Measurements from ENCODE around the gene LPCAT3. TPM values are rescaled to one million over a fixed set of nuclear protein-coding genes. Genes with fewer than 3 reads are reported as not detected.
A peak's percentile ranks its signal among the peaks of the same experiment; 100 is the strongest.

Gene LPCAT3
- polyA plus RNA-seq, 2 of the 4 experiments (the other 2 are of a cell fraction) = 42.8 to 53.4 TPM

DNA sequence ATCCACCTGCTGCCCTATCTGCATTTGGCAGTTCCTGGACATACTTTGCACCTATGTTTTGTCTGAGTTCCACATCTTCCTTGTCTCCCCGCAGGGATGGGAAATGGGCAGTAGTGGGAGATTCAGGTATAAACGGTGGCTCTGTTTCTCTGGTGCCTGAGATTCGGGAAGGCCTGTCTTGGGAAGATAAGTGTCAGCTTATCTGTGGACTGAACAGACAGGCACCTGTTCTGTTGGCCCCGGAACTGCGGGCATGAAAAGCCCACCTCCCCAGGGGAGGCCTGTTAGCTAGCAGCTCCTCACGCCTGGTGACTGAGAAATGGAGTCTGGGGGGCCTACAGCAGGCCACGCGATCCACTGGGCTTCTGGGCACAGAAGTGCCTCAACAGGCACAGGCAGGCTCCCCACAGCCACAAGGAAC, 53.7 kb downstream of the LPCAT3 start:
- ChIA-PET CTCF (interaction anchor here (0.5 to 11.2 kb wide), 33 partner anchors 8 to 182 kb away, joined by 3 to 354 read pairs (median 5); partner anchors contain the start of genes C12orf57, C1RL, C1S and PTPN6), POLR2A (interaction anchor here (0.9 to 9.0 kb wide), 4 partner anchors 20 to 96 kb away, joined by 4 to 174 read pairs (median 6); partner anchors contain the start of genes C12orf57, LPCAT3 and RNU7-1)
- 79% methylated on average over 8 of the region's 8 CpGs for WGBS (ENCODE audit: missing lambda C conversion rate)
- ATAC-seq (peak in 1 of 2 experiments; percentile 1; a peak in 3 of 6 replicates), DNase-seq (ENCODE audit: low read depth in 1 of 2, low spot score in 1 of 2) (no peak), FAIRE-seq (no peak)
- Histone ChIP-seq H3K27ac (peak overlapping the region; percentile 50 to 99; a peak in 5 of 6 replicates), H3K4me1 (peaks cover 51% of the 10 kb centered on the region), H3K9me3 (no peaks in the 10 kb centered on the region), H3K4me2 (peak overlapping the region; percentile 14; the same call in 1 of the 3 replicates), H3K4me3 (no peak overlapping the region)
- 0 out of 5 replicates have a peak, but pooled peaks of 1 of the 2 experiments have one; percentile 28 for TF ChIP-seq JUN (IDR thresholded peaks at IDR 0.05)
- no peak for TF ChIP-seq CBX8 (IDR thresholded peaks at IDR 0.05)
- no peak for TF ChIP-seq KDM1A (IDR thresholded peaks at IDR 0.05; ENCODE audit: low read depth)
- TF ChIP-seq FOSL2 (IDR thresholded peaks at IDR 0.05) = no peak
- TF ChIP-seq FOSL2 (CRISPR knock-in tag; IDR thresholded peaks at IDR 0.05) = no peak
- TF ChIP-seq SMC3 (IDR thresholded peaks at IDR 0.05) = no peak
- TF ChIP-seq ZSCAN20 (CRISPR knock-in tag; IDR thresholded peaks at IDR 0.05) = no peak

DNA sequence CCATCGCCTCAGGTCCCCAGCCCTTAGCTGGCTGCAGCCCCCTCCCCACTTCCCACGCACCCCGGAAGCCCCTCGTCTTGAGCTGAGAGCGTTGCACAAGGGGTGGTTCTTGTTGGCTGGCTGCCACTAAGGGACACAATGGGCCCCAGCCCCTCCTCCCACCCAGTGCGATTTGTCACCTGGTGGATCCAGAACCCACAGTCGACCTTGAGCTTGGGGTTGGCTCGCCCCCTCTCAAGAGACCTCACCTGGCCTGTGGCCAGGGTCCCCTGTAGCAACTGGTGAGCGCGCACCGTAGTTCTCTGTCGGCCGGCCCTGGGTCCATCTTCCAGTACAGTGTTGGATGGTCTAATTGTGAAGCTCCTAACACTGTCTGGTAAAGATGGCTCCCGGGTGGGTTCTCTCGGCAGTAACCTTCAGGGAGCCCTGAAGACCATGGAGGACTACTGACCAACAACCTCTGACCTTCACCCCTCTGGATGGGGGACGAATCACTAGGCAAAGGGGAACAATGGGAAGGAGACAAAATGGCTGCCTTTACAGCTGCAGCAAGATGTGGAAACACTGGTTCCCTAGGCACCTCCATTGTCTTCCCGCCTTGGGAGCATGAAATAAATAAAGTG, 54.4 kb downstream of the LPCAT3 start:
- Histone ChIP-seq H3K4me1 (peaks cover 46% of the 10 kb centered on the region), H3K9me3 (no peaks in the 10 kb centered on the region), H3K27ac (peak overlapping the region; percentile 89 to 99; a peak in 4 of 6 replicates), H3K4me2 (no peak overlapping the region), H3K4me3 (no peak overlapping the region)
- POLR2A ChIA-PET = interaction anchor here (9.0 kb wide), 1 partner anchor 19 kb away, joined by 174 read pairs; the partner anchor contains the start of genes C12orf57 and RNU7-1
- CTCF ChIA-PET = interaction anchor here (0.7 to 11.2 kb wide), 26 partner anchors 8 to 225 kb away, joined by 3 to 354 read pairs (median 6); partner anchors contain the start of genes C12orf57, C1S, PTPN6 and RNU7-1
- FAIRE-seq (no peak), ATAC-seq (no peak), DNase-seq (ENCODE audit: low read depth in 1 of 2, low spot score in 1 of 2) (no peak)
- TF ChIP-seq CHD2 (IDR thresholded peaks at IDR 0.05; ENCODE audit: low read length, partially characterized antibody) = no peak
- TF ChIP-seq CHD4 (IDR thresholded peaks at IDR 0.05; ENCODE audit: borderline replicate concordance) = no peak
- TF ChIP-seq, protein P1, sequence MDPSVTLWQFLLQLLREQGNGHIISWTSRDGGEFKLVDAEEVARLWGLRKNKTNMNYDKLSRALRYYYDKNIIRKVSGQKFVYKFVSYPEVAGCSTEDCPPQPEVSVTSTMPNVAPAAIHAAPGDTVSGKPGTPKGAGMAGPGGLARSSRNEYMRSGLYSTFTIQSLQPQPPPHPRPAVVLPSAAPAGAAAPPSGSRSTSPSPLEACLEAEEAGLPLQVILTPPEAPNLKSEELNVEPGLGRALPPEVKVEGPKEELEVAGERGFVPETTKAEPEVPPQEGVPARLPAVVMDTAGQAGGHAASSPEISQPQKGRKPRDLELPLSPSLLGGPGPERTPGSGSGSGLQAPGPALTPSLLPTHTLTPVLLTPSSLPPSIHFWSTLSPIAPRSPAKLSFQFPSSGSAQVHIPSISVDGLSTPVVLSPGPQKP (IDR thresholded peaks at IDR 0.05; ENCODE audit: low read depth, low read length) = no peak
- no peak for TF ChIP-seq SMC3 (IDR thresholded peaks at IDR 0.05)
- TF ChIP-seq BHLHE40 (IDR thresholded peaks at IDR 0.05; ENCODE audit: low read depth, low read length) = no peak
- no peak for TF ChIP-seq TP53 (CRISPR knock-in tag; IDR thresholded peaks at IDR 0.05)
- no peak for TF ChIP-seq FOSB (CRISPR knock-in tag; IDR thresholded peaks at IDR 0.05)
- TF ChIP-seq RCOR1 (IDR thresholded peaks at IDR 0.05; ENCODE audit: low read depth, low read length) = no peak
- no peak for TF ChIP-seq SREBF2 (IDR thresholded peaks at IDR 0.05)
- no peak for TF ChIP-seq ZSCAN20 (CRISPR knock-in tag; IDR thresholded peaks at IDR 0.05)
- TF ChIP-seq, protein P2, sequence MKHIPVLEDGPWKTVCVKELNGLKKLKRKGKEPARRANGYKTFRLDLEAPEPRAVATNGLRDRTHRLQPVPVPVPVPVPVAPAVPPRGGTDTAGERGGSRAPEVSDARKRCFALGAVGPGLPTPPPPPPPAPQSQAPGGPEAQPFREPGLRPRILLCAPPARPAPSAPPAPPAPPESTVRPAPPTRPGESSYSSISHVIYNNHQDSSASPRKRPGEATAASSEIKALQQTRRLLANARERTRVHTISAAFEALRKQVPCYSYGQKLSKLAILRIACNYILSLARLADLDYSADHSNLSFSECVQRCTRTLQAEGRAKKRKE (CRISPR knock-in tag; IDR thresholded peaks at IDR 0.05; ENCODE audit: low read depth) = no peak
- TF ChIP-seq, protein P3, sequence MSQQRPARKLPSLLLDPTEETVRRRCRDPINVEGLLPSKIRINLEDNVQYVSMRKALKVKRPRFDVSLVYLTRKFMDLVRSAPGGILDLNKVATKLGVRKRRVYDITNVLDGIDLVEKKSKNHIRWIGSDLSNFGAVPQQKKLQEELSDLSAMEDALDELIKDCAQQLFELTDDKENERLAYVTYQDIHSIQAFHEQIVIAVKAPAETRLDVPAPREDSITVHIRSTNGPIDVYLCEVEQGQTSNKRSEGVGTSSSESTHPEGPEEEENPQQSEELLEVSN (IDR thresholded peaks at IDR 0.05; ENCODE audit: borderline replicate concordance, low read depth) = no peak
- TF ChIP-seq EHMT2 (IDR thresholded peaks at IDR 0.05; ENCODE audit: low read depth) = no peak
- no peak for TF ChIP-seq MAZ (IDR thresholded peaks at IDR 0.05; ENCODE audit: borderline replicate concordance, low read depth, low read length)
- WGBS (ENCODE audit: missing lambda C conversion rate) = 86% methylated on average over 13 of the region's 17 CpGs
